ENCODE data around the gene TACC3.
A peak's percentile ranks its signal among the peaks of the same experiment; 100 is the strongest.
"Not testable (repeated sequence)": the region's sequence is repeated elsewhere in the genome, so short reads cannot be mapped to it uniquely, and the experiment has no call there.

The TACC3 gene

GRCh38 chr4:1721003-1721665 lies at the start of gene TACC3, which contains the start of gene TMEM129:
TSS of gene TACC3 (plus strand) at chr4:1721521. CDS start at chr4:1723422, 1,901 bp downstream.
TSS of gene TMEM129 (minus strand) at chr4:1721323. CDS start at chr4:1720837, 486 bp downstream.
- DNase-seq: peak; percentile 59 to 86

GRCh38 chr4:1673671-1674070 lies 47.6 kb upstream of the TACC3 start:
- DNase-seq: no peak

- DNase-seq: no peak
Measured at GRCh38 chr4:1674682-1675081, 46.6 kb upstream of the TACC3 start.

GRCh38 chr4:1675136-1675801 lies 46.1 kb upstream of the TACC3 start:
- DNase-seq: no peak

GRCh38 chr4:1675802-1676137 lies 45.6 kb upstream of the TACC3 start:
- no peak for DNase-seq

DNA sequence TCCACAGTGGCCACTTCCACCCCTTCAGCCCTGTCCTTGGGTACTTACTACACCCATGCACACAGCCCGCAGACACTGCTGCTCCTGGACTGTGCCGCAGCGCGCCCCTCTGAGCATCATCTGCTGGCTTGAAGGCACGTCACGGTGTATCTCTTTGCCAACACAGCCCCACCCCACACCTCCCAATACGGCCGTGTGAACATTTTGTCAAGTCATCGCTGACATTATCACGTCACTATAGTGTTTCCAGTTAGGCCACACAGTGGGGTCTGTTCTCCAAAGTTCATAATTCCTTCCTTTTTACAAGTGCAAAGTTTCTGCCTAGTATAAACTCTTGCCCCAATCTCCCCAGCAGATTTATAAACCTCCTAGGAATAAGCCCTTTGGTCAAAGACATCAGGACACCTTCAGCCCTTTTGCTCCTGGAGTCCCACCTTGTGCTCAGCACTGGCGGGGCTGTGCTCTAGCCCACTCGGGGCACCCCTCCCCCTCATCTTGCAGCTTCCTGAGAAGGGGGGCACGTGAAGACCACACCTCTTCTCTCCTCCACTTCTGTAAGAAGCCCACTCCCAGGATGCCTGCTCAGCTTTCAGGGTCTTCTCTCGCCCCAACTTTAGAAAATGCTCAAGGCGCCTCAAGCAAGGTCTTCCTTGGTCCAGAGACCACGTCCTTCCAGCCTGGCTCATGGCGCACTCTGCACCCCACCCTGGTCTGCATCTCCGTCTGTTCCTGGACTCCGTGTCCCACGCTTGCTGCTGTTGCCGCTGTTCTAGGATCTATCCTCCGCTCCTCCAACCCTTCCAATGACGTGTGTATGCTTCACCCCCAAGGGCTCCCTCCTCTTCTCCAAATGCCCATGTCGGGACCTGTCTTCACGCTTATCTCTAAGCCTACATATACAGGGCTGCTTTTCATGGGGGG lies 44.5 kb upstream of the TACC3 start:
- DNase-seq: no peak

DNA sequence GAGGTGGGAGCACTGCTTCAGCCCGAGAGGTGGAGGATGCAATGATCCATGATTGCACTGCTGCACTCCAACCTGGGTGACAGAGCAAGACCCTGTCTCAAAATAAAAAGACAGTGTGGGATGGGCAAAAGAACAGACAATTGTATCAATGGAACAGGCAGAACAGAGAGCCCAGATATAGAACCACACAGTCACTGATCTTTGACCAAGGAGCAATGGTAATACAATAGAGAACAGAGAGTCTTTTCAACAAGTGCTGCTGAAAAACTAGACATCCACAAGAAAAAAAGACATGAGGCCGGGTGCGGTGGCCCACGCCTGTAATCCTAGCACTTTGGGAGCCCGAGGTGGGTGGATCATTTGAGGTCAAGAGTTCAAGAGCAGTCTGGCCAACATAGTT lies 43.1 kb upstream of the TACC3 start:
- DNase-seq: no peak

GRCh38 chr4:1682860-1683259 lies 38.5 kb upstream of the TACC3 start:
- no peak for DNase-seq

GRCh38 chr4:1683261-1683735 lies 38.0 kb upstream of the TACC3 start:
- peak in 1 of 2 experiments; percentile 30 for DNase-seq

GRCh38 chr4:1683736-1684505 lies 37.4 kb upstream of the TACC3 start, which contains the start of gene FAM53A:
TSS of gene FAM53A (minus strand) at chr4:1684313. CDS start at chr4:1668741, 15,572 bp downstream.
- peak; percentile 45 to 79 for DNase-seq

DNA sequence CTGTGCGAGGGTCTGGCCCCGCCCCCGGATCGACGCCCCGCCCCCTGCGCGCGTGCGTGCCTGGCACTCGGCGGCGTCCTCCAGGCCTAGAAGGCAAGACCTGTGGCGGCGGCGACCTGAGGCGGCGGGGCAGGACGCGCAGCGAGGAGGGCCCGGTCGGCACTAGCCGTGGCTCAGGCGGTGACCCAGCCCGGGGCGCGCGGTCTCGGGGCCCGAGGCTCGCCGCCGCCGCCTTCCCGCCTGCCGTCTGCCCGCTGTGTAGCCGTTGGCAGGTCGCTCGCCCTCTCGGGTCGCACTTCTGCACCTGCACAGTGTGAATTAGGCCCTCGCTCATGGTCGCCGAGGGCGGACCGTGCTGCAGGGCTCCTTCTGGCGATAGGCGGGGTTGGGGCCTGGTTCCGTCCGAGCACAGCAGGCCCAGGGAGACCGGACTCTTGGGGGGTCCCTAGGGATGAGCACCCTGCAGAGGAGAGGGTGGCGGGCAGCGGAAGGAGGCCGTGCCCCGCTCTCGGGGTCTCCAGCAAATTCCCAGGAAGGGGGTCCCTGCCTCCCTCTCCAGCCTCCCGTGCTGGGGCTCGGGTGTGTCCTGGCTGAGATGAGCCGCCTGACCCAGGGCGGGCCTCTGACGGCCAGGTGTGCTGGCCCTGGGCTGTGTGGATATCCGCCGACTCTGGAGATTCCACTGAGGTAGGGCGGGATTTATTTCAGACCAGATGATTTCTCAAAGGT lies 36.7 kb upstream of the TACC3 start:
- no peak for DNase-seq

- no peak for DNase-seq
Measured at GRCh38 chr4:1685235-1686150, 35.8 kb upstream of the TACC3 start.

- DNase-seq: no peak
Measured at GRCh38 chr4:1686440-1687036, 34.8 kb upstream of the TACC3 start.

- no peak for DNase-seq
Measured at GRCh38 chr4:1690698-1691097, 30.6 kb upstream of the TACC3 start.

- DNase-seq: no peak
Measured at GRCh38 chr4:1691737-1692373, 29.5 kb upstream of the TACC3 start.

DNA sequence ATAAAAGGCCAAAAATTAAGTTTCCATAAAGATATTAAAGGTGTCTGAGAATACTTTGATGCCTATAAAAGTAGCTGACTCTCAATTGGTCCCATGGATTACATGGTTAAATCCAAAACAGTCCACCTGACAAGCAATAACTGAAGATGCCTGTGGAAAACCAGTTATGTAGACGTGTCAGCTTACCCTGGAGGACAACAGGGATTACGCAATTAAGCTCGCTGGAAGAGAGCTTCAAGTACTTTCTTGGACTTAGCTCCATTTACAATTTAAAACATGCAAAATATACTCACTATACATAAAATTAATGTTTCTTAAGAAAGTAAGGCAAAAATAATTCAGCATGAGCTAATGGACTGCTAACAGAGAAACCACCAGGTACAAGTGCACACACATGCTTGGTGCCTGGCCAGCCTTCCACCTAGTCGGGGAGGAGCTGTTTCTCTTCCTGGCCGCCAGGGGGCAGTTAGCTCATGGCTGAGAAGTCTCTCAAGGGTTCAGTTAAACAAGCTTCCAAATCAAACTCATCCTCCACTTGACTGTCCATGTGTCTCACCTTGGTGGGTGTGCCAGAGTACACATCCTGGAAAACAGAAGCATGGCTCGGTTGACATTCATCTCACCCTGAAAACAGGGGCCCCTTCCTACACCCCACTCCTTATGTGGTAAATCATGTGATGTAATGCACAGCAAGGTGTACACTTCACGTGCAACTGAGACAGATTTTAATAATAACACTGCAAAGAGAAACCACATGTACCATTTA lies 28.0 kb upstream of the TACC3 start:
- peak in 1 of 2 experiments; percentile 50 for DNase-seq

- DNase-seq: no peak
Measured at GRCh38 chr4:1695913-1696312, 25.4 kb upstream of the TACC3 start.

GRCh38 chr4:1701671-1702070 lies 19.6 kb upstream of the TACC3 start:
- DNase-seq: not testable (repeated sequence)

GRCh38 chr4:1703867-1704266 lies 17.5 kb upstream of the TACC3 start:
- DNase-seq: no peak
